ENCODE measurements around the gene CAGE1. TPM values are rescaled to one million over a fixed set of nuclear protein-coding genes. Genes with fewer than 3 reads are reported as not detected.
"Not testable (repeated sequence)": the region's sequence is repeated elsewhere in the genome, so short reads cannot be mapped to it uniquely, and the experiment has no call there.

The CAGE1 gene
- total and polyA plus RNA-seq, 2 experiments from 2014 or later = 0.17 TPM; not detected in 1

- H3K4me2 ChIP-seq; H3K27ac ChIP-seq; DNase-seq (ENCODE audit: low spot score); H3K4me1 ChIP-seq (ENCODE audit: insufficient read depth); H3K36me3 ChIP-seq (replicated peaks; ENCODE audit: insufficient read depth, low read depth); H3K27me3 ChIP-seq; H3K9me3 ChIP-seq (ENCODE audit: low read depth); H3K4me3 ChIP-seq; H2AFZ ChIP-seq; H3K79me2 ChIP-seq; H4K20me1 ChIP-seq (ENCODE audit: insufficient read depth, poor library complexity, severe bottlenecking); H3K9me2 ChIP-seq (replicated peaks; ENCODE audit: insufficient read depth): not testable (repeated sequence)
- 100% methylated on average over 2 of the region's 2 CpGs for WGBS (ENCODE audit: low lambda C conversion rate, missing lambda C conversion rate)
Measured at GRCh38 chr6:7319406-7319805, 70.1 kb downstream of the CAGE1 start.

GRCh38 chr6:7317538-7317937 lies 72.0 kb downstream of the CAGE1 start:
- no peaks in the 10 kb centered on the region for H3K27me3 ChIP-seq
- H3K9me2 ChIP-seq (replicated peaks; ENCODE audit: insufficient read depth) = no peaks in the 10 kb centered on the region
- 91% methylated on average over 9 of the region's 9 CpGs for WGBS (ENCODE audit: low lambda C conversion rate, missing lambda C conversion rate)
- H3K27ac ChIP-seq = no peak overlapping the region
- no peaks in the 10 kb centered on the region for H3K79me2 ChIP-seq
- H3K4me3 ChIP-seq = no peak overlapping the region
- H3K4me1 ChIP-seq (ENCODE audit: insufficient read depth) = no peaks in the 10 kb centered on the region
- no peak for TF ChIP-seq EZH2phosphoT487 (IDR thresholded peaks at IDR 0.05; ENCODE audit: low read depth, severe bottlenecking, unreplicated experiment)
- TF ChIP-seq EZH2 (IDR thresholded peaks at IDR 0.05; ENCODE audit: borderline replicate concordance) = no peak
- no peak for TF ChIP-seq CTCF (IDR thresholded peaks at IDR 0.05; ENCODE audit: poor library complexity)
- DNase-seq (ENCODE audit: low spot score) = no peak
- H2AFZ ChIP-seq = no peak overlapping the region
- H4K20me1 ChIP-seq (ENCODE audit: insufficient read depth, poor library complexity, severe bottlenecking) = no peaks in the 10 kb centered on the region
- H3K9me3 ChIP-seq (ENCODE audit: low read depth) = no peaks in the 10 kb centered on the region
- H3K36me3 ChIP-seq (replicated peaks; ENCODE audit: insufficient read depth, low read depth) = no peaks in the 10 kb centered on the region
- H3K4me2 ChIP-seq = no peak overlapping the region

GRCh38 chr6:7316658-7317533 lies 72.6 kb downstream of the CAGE1 start:
- H3K4me3 ChIP-seq = no peak overlapping the region
- H3K79me2 ChIP-seq = peaks cover 5% of the 10 kb centered on the region
- H3K27ac ChIP-seq = no peak overlapping the region
- TF ChIP-seq EZH2 (IDR thresholded peaks at IDR 0.05; ENCODE audit: borderline replicate concordance) (no peak), CTCF (IDR thresholded peaks at IDR 0.05; ENCODE audit: poor library complexity) (no peak), EZH2phosphoT487 (IDR thresholded peaks at IDR 0.05; ENCODE audit: low read depth, severe bottlenecking, unreplicated experiment) (no peak)
- H3K36me3 ChIP-seq (replicated peaks; ENCODE audit: insufficient read depth, low read depth) = no peaks in the 10 kb centered on the region
- DNase-seq (ENCODE audit: low spot score) = no peak
- no peaks in the 10 kb centered on the region for H3K9me3 ChIP-seq (ENCODE audit: low read depth)
- H3K27me3 ChIP-seq = no peaks in the 10 kb centered on the region
- H3K4me1 ChIP-seq (ENCODE audit: insufficient read depth) = no peaks in the 10 kb centered on the region
- no peak overlapping the region for H2AFZ ChIP-seq
- H3K4me2 ChIP-seq = no peak overlapping the region
- H4K20me1 ChIP-seq (ENCODE audit: insufficient read depth, poor library complexity, severe bottlenecking) = no peaks in the 10 kb centered on the region
- 97% methylated on average over 35 of the region's 41 CpGs for WGBS (ENCODE audit: low lambda C conversion rate, missing lambda C conversion rate)
- H3K9me2 ChIP-seq (replicated peaks; ENCODE audit: insufficient read depth) = no peaks in the 10 kb centered on the region

- Histone ChIP-seq H2AFZ (no peak overlapping the region), H3K27ac (no peak overlapping the region), H3K27me3 (no peaks in the 10 kb centered on the region), H3K4me1 (ENCODE audit: insufficient read depth) (peaks cover 4% of the 10 kb centered on the region), H4K20me1 (ENCODE audit: insufficient read depth, poor library complexity, severe bottlenecking) (peaks cover 4% of the 10 kb centered on the region), H3K79me2 (peaks cover 14% of the 10 kb centered on the region), H3K4me3 (no peak overlapping the region), H3K36me3 (replicated peaks; ENCODE audit: insufficient read depth, low read depth) (no peaks in the 10 kb centered on the region), H3K9me3 (ENCODE audit: low read depth) (no peaks in the 10 kb centered on the region), H3K4me2 (no peak overlapping the region), H3K9me2 (replicated peaks; ENCODE audit: insufficient read depth) (no peaks in the 10 kb centered on the region)
- DNase-seq (ENCODE audit: low spot score) = no peak
- WGBS (ENCODE audit: low lambda C conversion rate, missing lambda C conversion rate) = 92% methylated on average over 6 of the region's 6 CpGs
- TF ChIP-seq CTCF (IDR thresholded peaks at IDR 0.05; ENCODE audit: poor library complexity) (no peak), EZH2 (IDR thresholded peaks at IDR 0.05; ENCODE audit: borderline replicate concordance) (no peak), EZH2phosphoT487 (IDR thresholded peaks at IDR 0.05; ENCODE audit: low read depth, severe bottlenecking, unreplicated experiment) (no peak)
Measured at GRCh38 chr6:7315948-7316365, 73.6 kb downstream of the CAGE1 start.

- not testable (repeated sequence) for DNase-seq (ENCODE audit: low spot score); H4K20me1 ChIP-seq (ENCODE audit: insufficient read depth, poor library complexity, severe bottlenecking); H2AFZ ChIP-seq; H3K9me3 ChIP-seq (ENCODE audit: low read depth); H3K36me3 ChIP-seq (replicated peaks; ENCODE audit: insufficient read depth, low read depth); H3K27ac ChIP-seq; H3K4me3 ChIP-seq; H3K4me2 ChIP-seq; H3K4me1 ChIP-seq (ENCODE audit: insufficient read depth); H3K27me3 ChIP-seq; H3K9me2 ChIP-seq (replicated peaks; ENCODE audit: insufficient read depth)
- 96% methylated on average over 23 of the region's 34 CpGs for WGBS (ENCODE audit: low lambda C conversion rate, missing lambda C conversion rate)
- peaks cover 21% of the 10 kb centered on the region for H3K79me2 ChIP-seq
Measured at GRCh38 chr6:7315087-7315947, 74.2 kb downstream of the CAGE1 start.

Measured in hepatocyte (in vitro differentiated cells).